Bronchial epithelial cell (primary cell): ENCODE data around the gene SLC25A13. TPM values are rescaled to one million over a fixed set of nuclear protein-coding genes. Genes with fewer than 3 reads are reported as not detected.

Experiments
- DNase-seq: peaks from one replicate; pipeline ENCODE4 v3.0.0-alpha.2; 2010; ENCODE audit warnings: low read depth
- FAIRE-seq: peaks from 2 replicates; lab custom pipeline; 2011; peaks lifted over from hg19 to GRCh38; lab: Jason Lieb, UNC
- H3K27me3 ChIP-seq: 2 replicates; pipeline ENCODE4 v1.5.1; 2011; ENCODE audit warnings: low read length; ENCODE audit not compliant: control insufficient read depth, insufficient read depth
- H3K36me3 ChIP-seq: 2 replicates; pipeline ENCODE4 v1.5.1; 2011; ENCODE audit warnings: low read length; ENCODE audit not compliant: control insufficient read depth, insufficient read depth
- H3K4me3 ChIP-seq: 2 replicates; pipeline ENCODE4 v1.5.1; 2011; ENCODE audit warnings: mild to moderate bottlenecking, low read depth, low read length, control low read depth
- total RNA-seq: library from RNA; depleted of rRNA; stranded (reverse); fragments of >200 nt; gene quantifications from 2 replicates; pipeline ENCODE4 v1.2.1, GENCODE V29; 2014
- TF ChIP-seq, protein P1 (sequence below): IDR thresholded peaks from 2 replicates; pipeline ENCODE4 v1.5.1; 2011; ENCODE audit warnings: mild to moderate bottlenecking, moderate library complexity, low read length, control low read depth, inconsistent platforms; ENCODE audit not compliant: insufficient read depth, severe bottlenecking

The SLC25A13 gene
- total RNA-seq, 1 donor from 2014 or later: 16.6 TPM

- Histone ChIP-seq H3K4me3 (no peak overlapping the region), H3K27me3 (no peaks in the 10 kb centered on the region), H3K36me3 (peaks cover 3% of the 10 kb centered on the region)
- TF ChIP-seq, protein P1, sequence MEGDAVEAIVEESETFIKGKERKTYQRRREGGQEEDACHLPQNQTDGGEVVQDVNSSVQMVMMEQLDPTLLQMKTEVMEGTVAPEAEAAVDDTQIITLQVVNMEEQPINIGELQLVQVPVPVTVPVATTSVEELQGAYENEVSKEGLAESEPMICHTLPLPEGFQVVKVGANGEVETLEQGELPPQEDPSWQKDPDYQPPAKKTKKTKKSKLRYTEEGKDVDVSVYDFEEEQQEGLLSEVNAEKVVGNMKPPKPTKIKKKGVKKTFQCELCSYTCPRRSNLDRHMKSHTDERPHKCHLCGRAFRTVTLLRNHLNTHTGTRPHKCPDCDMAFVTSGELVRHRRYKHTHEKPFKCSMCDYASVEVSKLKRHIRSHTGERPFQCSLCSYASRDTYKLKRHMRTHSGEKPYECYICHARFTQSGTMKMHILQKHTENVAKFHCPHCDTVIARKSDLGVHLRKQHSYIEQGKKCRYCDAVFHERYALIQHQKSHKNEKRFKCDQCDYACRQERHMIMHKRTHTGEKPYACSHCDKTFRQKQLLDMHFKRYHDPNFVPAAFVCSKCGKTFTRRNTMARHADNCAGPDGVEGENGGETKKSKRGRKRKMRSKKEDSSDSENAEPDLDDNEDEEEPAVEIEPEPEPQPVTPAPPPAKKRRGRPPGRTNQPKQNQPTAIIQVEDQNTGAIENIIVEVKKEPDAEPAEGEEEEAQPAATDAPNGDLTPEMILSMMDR: no peak
- FAIRE-seq: no peak
- DNase-seq: no peak
Measured at GRCh38 chr7:96273716-96274115, 48.2 kb downstream of the SLC25A13 start.

GRCh38 chr7:96269246-96269994 lies 52.5 kb downstream of the SLC25A13 start:
- Histone ChIP-seq H3K27me3 (no peaks in the 10 kb centered on the region), H3K36me3 (no peaks in the 10 kb centered on the region), H3K4me3 (no peak overlapping the region)
- TF ChIP-seq, protein P1: no peak
- no peak for DNase-seq
- FAIRE-seq: no peak

- TF ChIP-seq, protein P1: no peak
- no peak overlapping the region for H3K4me3 ChIP-seq
- H3K36me3 ChIP-seq: no peaks in the 10 kb centered on the region
- FAIRE-seq (no peak), DNase-seq (peak; percentile 57)
- H3K27me3 ChIP-seq: no peaks in the 10 kb centered on the region
Measured at GRCh38 chr7:96266580-96266979, 55.3 kb downstream of the SLC25A13 start.

DNA sequence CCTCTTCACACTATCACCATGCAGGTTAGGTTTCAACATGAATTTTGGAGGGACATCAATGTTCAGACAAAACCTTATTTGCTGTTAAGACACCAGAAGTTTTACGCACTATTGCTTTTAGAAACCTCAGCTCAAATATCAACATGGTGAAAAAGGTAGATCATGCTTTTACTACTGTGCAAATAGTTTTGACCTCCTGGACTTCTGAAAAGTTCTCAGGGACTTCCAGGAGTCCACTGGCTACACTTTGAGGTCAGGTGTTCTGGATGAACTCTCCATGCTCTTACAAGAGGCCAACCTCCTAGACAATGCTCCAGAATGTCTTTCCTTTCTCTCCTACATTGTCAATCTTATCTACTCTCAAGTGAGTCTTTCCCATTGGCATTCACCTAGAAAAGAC lies 55.9 kb downstream of the SLC25A13 start:
- DNase-seq (no peak), FAIRE-seq (no peak)
- H3K27me3 ChIP-seq: no peaks in the 10 kb centered on the region
- TF ChIP-seq, protein P1: no peak
- no peak overlapping the region for H3K4me3 ChIP-seq
- no peaks in the 10 kb centered on the region for H3K36me3 ChIP-seq

DNA sequence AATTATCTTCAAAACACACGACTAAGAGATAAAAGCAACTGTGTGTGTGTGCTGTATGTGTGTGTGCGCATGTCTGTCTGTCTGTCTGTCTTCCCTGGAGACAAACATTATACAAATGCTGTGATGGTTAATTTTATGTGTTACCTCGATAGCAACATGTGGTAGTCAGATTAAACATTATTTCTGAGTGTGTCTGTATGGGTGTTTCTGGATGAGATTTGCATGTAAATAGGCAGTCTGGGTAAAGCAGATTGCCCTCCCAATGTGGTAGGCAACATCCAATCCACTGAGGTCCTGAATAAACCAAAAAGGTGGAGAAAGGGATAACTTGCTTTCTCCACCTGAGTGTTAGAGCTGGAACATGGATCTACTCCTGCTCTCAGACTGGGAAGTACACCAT lies 67.9 kb downstream of the SLC25A13 start:
- FAIRE-seq (no peak), DNase-seq (no peak)
- H3K36me3 ChIP-seq: no peaks in the 10 kb centered on the region
- TF ChIP-seq, protein P1: no peak
- no peaks in the 10 kb centered on the region for H3K27me3 ChIP-seq
- no peak overlapping the region for H3K4me3 ChIP-seq

GRCh38 chr7:96253441-96253840 lies 68.5 kb downstream of the SLC25A13 start:
- no peak for DNase-seq
- H3K36me3 ChIP-seq: no peaks in the 10 kb centered on the region
- no peak overlapping the region for H3K4me3 ChIP-seq
- TF ChIP-seq, protein P1: no peak
- no peak for FAIRE-seq
- no peaks in the 10 kb centered on the region for H3K27me3 ChIP-seq
